Lower leg skin (tissue), 3 donors: ENCODE data around the gene TBC1D20.

Experiments used
- CTCF ChIP-seq, 3 donors: fragments of 450-650 bp; IDR thresholded peaks; one replicate each; pipeline ENCODE4 v1.5.1; 2016; ENCODE audit warnings: antibody characterized with exemption in 3 of 3, mild to moderate bottlenecking in 3 of 3, moderate library complexity in 2 of 3
- POLR2A ChIP-seq, 2 donors: fragments of 450-650 bp; IDR thresholded peaks; one replicate each; pipeline ENCODE4 v1.6.1; 2016 to 2017; ENCODE audit warnings: antibody characterized with exemption in 2 of 2, mild to moderate bottlenecking in 1 of 2, moderate library complexity in 1 of 2

GRCh38 chr20:478949-479429 lies 16.7 kb upstream of the TBC1D20 start:
- peak in 1 of 3 donors; percentile 15 for TF ChIP-seq CTCF (IDR thresholded peaks at IDR 0.05)
- no peak for TF ChIP-seq POLR2A (IDR thresholded peaks at IDR 0.05)
